ENCODE measurements around the gene GATA5. TPM values are rescaled to one million over a fixed set of nuclear protein-coding genes. Genes with fewer than 3 reads are reported as not detected.

The GATA5 gene
- total RNA-seq, 1 experiment from 2014 or later: 0.55 TPM

DNA sequence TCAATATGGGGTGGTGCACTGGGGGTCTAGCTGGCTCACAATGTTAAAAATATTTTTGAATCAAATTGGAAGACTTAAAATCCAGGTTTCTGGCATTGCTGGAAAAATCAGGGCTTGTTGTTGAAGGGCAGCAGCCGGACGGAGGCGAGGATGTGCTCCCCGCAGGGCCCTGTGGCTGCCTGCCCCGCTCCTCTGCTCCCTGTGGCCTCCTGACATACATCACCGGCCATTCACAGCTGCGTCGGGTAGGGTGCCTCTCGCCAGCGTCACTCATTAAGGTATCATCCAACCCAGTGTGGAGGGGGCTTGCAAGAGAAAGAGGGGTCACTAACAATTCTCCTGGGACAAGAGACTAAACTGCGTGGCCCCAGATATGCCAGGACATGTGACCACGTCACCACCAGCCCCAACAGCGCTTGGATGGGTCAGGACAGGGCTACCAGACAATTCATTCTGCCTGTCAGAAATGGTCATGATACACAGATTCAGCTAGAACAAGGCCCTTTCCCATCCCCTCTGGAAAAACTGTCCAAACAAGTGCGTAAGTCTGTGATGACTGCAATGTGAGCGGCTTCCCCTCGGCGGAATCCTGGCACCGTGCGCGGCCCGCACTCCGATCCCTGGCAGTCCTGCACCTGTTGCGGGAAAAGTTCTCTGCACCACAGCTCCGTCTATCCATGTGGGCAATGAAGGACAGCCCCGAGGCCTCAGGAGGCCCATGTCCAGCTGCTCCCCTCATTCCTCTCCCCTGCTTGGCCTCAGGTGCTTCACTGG is 12.0 kb downstream of the GATA5 start:
- Histone ChIP-seq H3K36me3 (replicated peaks; ENCODE audit: control insufficient read depth, insufficient read depth, low read length) (no peaks in the 10 kb centered on the region), H3K27me3 (ENCODE audit: control insufficient read depth, insufficient read depth, low read length) (no peaks in the 10 kb centered on the region), H3K4me3 (ENCODE audit: insufficient read depth, low read depth, low read length) (no peak overlapping the region)
- DNase-seq: no peak

- H3K36me3 ChIP-seq (replicated peaks; ENCODE audit: control insufficient read depth, insufficient read depth, low read length): no peaks in the 10 kb centered on the region
- DNase-seq: no peak
- no peaks in the 10 kb centered on the region for H3K27me3 ChIP-seq (ENCODE audit: control insufficient read depth, insufficient read depth, low read length)
- no peak overlapping the region for H3K4me3 ChIP-seq (ENCODE audit: insufficient read depth, low read depth, low read length)
These were observed 12.7 kb downstream of the GATA5 start for GRCh38 chr20:62462976-62463592.

GRCh38 chr20:62461834-62462233 is 14.0 kb downstream of the GATA5 start:
- Histone ChIP-seq H3K4me3 (ENCODE audit: insufficient read depth, low read depth, low read length) (no peak overlapping the region), H3K27me3 (ENCODE audit: control insufficient read depth, insufficient read depth, low read length) (no peaks in the 10 kb centered on the region), H3K36me3 (replicated peaks; ENCODE audit: control insufficient read depth, insufficient read depth, low read length) (no peaks in the 10 kb centered on the region)
- no peak for DNase-seq

DNA sequence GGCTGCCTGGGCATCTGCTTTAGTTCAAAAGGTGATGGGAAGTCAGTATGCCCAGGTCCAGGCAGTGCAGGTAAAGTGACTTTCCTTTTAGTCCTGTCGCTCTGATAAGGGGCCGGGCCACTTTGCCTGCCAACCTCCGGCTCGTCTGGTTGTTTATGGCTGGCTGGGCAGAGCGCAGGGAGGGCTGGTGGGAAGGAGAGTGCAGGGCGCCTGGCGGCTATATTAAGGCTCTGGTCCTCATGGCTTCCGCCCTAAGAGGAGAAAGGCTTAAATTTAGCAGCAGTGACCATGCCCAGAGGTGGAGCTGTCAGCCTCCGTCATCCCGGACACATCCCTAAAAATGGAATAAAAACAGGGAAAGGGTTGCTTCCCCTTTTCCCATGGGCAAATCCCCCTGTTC is 14.6 kb downstream of the GATA5 start:
- H3K4me3 ChIP-seq (ENCODE audit: insufficient read depth, low read depth, low read length): no peak overlapping the region
- H3K27me3 ChIP-seq (ENCODE audit: control insufficient read depth, insufficient read depth, low read length): no peaks in the 10 kb centered on the region
- DNase-seq: no peak
- no peaks in the 10 kb centered on the region for H3K36me3 ChIP-seq (replicated peaks; ENCODE audit: control insufficient read depth, insufficient read depth, low read length)

- Histone ChIP-seq H3K27me3 (ENCODE audit: control insufficient read depth, insufficient read depth, low read length) (no peaks in the 10 kb centered on the region), H3K4me3 (ENCODE audit: insufficient read depth, low read depth, low read length) (no peak overlapping the region), H3K36me3 (replicated peaks; ENCODE audit: control insufficient read depth, insufficient read depth, low read length) (no peaks in the 10 kb centered on the region)
- no peak for DNase-seq
These were observed 15.1 kb downstream of the GATA5 start for GRCh38 chr20:62460678-62461077.

DNA sequence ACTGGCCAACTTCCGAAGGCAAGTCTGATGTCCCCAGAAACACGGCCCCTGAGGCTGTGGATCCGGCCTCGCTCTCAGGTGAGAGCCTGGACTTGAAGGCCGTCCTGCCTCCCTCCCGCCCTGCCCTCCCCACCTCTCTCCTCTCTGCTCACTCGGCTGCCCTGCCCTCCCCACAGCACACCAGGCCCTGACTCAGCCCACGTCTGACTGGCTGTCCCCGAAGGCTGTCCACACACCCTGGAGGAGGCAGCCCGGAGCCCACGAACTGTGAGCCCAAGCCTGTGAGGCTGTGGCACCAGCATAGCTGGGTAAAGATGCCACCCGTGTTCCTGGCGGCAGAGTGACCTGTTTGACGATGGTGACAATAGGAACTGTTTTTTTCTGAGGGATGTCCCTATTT is 16.3 kb downstream of the GATA5 start:
- no peak for DNase-seq
- Histone ChIP-seq H3K4me3 (ENCODE audit: insufficient read depth, low read depth, low read length) (no peak overlapping the region), H3K27me3 (ENCODE audit: control insufficient read depth, insufficient read depth, low read length) (no peaks in the 10 kb centered on the region), H3K36me3 (replicated peaks; ENCODE audit: control insufficient read depth, insufficient read depth, low read length) (no peaks in the 10 kb centered on the region)

GRCh38 chr20:62458275-62459251 is 17.2 kb downstream of the GATA5 start:
- DNase-seq: peak; percentile 84
- H3K36me3 ChIP-seq (replicated peaks; ENCODE audit: control insufficient read depth, insufficient read depth, low read length): no peaks in the 10 kb centered on the region
- no peaks in the 10 kb centered on the region for H3K27me3 ChIP-seq (ENCODE audit: control insufficient read depth, insufficient read depth, low read length)
- H3K4me3 ChIP-seq (ENCODE audit: insufficient read depth, low read depth, low read length): no peak overlapping the region

- Histone ChIP-seq H3K4me3 (ENCODE audit: insufficient read depth, low read depth, low read length) (no peak overlapping the region), H3K36me3 (replicated peaks; ENCODE audit: control insufficient read depth, insufficient read depth, low read length) (no peaks in the 10 kb centered on the region), H3K27me3 (ENCODE audit: control insufficient read depth, insufficient read depth, low read length) (no peaks in the 10 kb centered on the region)
- DNase-seq: no peak
These were observed 18.0 kb downstream of the GATA5 start for GRCh38 chr20:62457831-62458230.

DNA sequence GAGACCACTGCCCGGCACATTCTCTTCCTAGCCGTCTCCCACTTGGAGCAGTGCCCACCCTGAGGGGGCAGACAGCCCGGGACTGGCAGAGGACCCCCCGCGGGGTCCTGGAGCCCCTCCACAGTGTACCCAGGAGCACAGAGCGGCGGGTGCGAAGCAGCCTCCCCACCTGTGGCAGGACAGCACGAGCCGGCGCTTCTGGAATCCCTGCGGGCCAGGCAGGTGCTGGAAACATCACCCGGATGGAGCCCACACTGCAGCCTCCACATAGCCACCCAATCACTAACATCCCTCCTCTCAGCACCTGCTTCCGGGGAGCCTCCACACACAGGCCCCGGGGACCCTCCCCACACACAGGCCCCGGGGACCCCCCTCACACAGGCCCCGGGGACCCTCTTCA is 18.7 kb downstream of the GATA5 start:
- H3K27me3 ChIP-seq (ENCODE audit: control insufficient read depth, insufficient read depth, low read length): no peaks in the 10 kb centered on the region
- no peak overlapping the region for H3K4me3 ChIP-seq (ENCODE audit: insufficient read depth, low read depth, low read length)
- DNase-seq: peak; percentile 72
- H3K36me3 ChIP-seq (replicated peaks; ENCODE audit: control insufficient read depth, insufficient read depth, low read length): no peaks in the 10 kb centered on the region

DNA sequence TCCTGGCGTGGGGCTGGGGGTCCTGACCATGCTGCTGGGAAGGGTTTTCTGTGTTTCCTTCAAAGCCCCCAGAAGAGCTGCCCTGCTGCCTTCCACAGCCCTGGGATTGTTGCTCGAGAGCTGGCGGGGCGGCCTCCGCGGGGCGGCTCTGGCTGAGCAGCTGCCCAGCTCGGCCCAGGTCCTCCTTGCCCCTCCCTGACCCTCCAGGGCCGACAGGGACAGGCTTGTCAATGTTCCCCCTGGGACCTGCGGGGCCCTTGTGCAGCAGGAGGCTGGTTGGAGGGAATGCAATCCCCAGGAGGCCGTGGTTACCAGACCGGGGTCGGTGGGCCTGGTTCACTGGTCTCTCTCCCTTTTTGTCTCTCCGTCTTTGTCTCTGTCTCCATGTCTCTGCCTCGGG is 19.9 kb downstream of the GATA5 start:
- Histone ChIP-seq H3K36me3 (replicated peaks; ENCODE audit: control insufficient read depth, insufficient read depth, low read length) (no peaks in the 10 kb centered on the region), H3K4me3 (ENCODE audit: insufficient read depth, low read depth, low read length) (no peak overlapping the region)
- DNase-seq: no peak

GRCh38 chr20:62454904-62455636 is 20.7 kb downstream of the GATA5 start:
- H3K4me3 ChIP-seq (ENCODE audit: insufficient read depth, low read depth, low read length): no peak overlapping the region
- H3K27me3 ChIP-seq (ENCODE audit: control insufficient read depth, insufficient read depth, low read length): no peaks in the 10 kb centered on the region
- no peaks in the 10 kb centered on the region for H3K36me3 ChIP-seq (replicated peaks; ENCODE audit: control insufficient read depth, insufficient read depth, low read length)
- DNase-seq: peak; percentile 77

More for the DNA sequence above, 19.9 kb downstream of the GATA5 start:
- no peaks in the 10 kb centered on the region for H3K27me3 ChIP-seq (ENCODE audit: control insufficient read depth, insufficient read depth, low read length)

GRCh38 chr20:62453186-62453808 is 22.5 kb downstream of the GATA5 start:
- DNase-seq: no peak
- Histone ChIP-seq H3K27me3 (ENCODE audit: control insufficient read depth, insufficient read depth, low read length) (no peaks in the 10 kb centered on the region), H3K4me3 (ENCODE audit: insufficient read depth, low read depth, low read length) (no peak overlapping the region), H3K36me3 (replicated peaks; ENCODE audit: control insufficient read depth, insufficient read depth, low read length) (no peaks in the 10 kb centered on the region)

GRCh38 chr20:62452475-62453095 is 23.2 kb downstream of the GATA5 start:
- H3K4me3 ChIP-seq (ENCODE audit: insufficient read depth, low read depth, low read length): no peak overlapping the region
- H3K36me3 ChIP-seq (replicated peaks; ENCODE audit: control insufficient read depth, insufficient read depth, low read length): no peaks in the 10 kb centered on the region
- no peak for DNase-seq
- no peaks in the 10 kb centered on the region for H3K27me3 ChIP-seq (ENCODE audit: control insufficient read depth, insufficient read depth, low read length)

Data from H7 (cell line).